COLO829 (cell line): ENCODE results near the gene MRPL43.

ENCODE experiments used
- DNase-seq: peaks from one replicate; pipeline ENCODE4 v3.0.0; 2012; ENCODE audit warnings: low spot score

Gene MRPL43

GRCh38 chr10:100966887-100967286, 20.4 kb downstream of the MRPL43 start:
- no peak for DNase-seq

GRCh38 chr10:100965820-100966219, 21.5 kb downstream of the MRPL43 start:
- DNase-seq, result no peak

- DNase-seq, result no peak
Observed at GRCh38 chr10:100963826-100964225, 23.5 kb downstream of the MRPL43 start.

GRCh38 chr10:100962351-100963080, 24.8 kb downstream of the MRPL43 start:
- no peak for DNase-seq

GRCh38 chr10:100960251-100960650, 27.0 kb downstream of the MRPL43 start:
- no peak for DNase-seq

GRCh38 chr10:100948916-100949315, 38.4 kb downstream of the MRPL43 start:
- DNase-seq, result no peak

- DNase-seq, result no peak
Observed at GRCh38 chr10:100945754-100946153, 41.5 kb downstream of the MRPL43 start.

DNA sequence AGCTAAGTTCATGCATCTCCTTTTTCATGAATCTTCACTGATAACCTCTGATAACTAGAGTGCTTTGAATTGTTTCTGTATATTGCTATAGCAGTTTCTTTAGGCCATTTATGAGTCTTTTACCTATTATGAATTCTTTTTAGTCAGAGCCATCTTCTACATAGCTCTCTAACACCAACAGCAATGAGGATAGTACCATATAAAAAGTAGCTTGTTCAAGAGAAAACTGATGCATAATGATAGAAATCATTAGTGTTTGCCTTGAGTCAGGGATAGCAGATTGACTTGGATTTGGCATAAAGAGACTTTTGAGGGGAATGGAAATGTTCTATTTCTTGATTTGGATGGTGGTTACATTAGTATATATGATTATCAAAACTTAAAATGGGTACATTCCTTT, 43.8 kb downstream of the MRPL43 start:
- DNase-seq, result no peak

- no peak for DNase-seq
Observed at GRCh38 chr10:100942229-100942628, 45.1 kb downstream of the MRPL43 start.

- DNase-seq, result no peak
Observed at GRCh38 chr10:100939763-100940344, 47.4 kb downstream of the MRPL43 start.
